WTC11 (cell line): ENCODE data around the gene DPYSL3. TPM values are rescaled to one million over a fixed set of nuclear protein-coding genes. Genes with fewer than 3 reads are reported as not detected.

Source experiments
- ATAC-seq: fragments of 200-7000 bp; cut with Tn5 transposase; 2 replicates; pipeline ENCODE4 v1.10.0; 2021; ENCODE audit warnings: mild to moderate bottlenecking, moderate library complexity
- CTCF ChIA-PET: fragments of 300-600 bp; sonication (Branson Sonifier 250); formaldehyde crosslinking; loops from one replicate; lab custom pipeline; 2021; ENCODE audit warnings: antibody characterized with exemption; lab: Charles Lee
- POLR2A ChIA-PET: fragments of 350-600 bp; sonication (Branson Sonifier 250); formaldehyde crosslinking; loops from one replicate; lab custom pipeline; 2021; ENCODE audit warnings: antibody characterized with exemption; lab: Charles Lee
- DNase-seq: peaks from one replicate; pipeline ENCODE4 v3.0.0; 2021; ENCODE audit warnings: low spot score
- H3K27ac Mint-ChIP-seq: 2 replicates; pipeline ENCODE4 v1.8.0; 2021; ENCODE audit warnings: mixed read lengths
- H3K27me3 Mint-ChIP-seq: 2 replicates; pipeline ENCODE4 v1.8.0; 2021; ENCODE audit warnings: low read depth, mild to moderate bottlenecking, moderate library complexity, mixed read lengths
- H3K36me3 Mint-ChIP-seq: 2 replicates; pipeline ENCODE4 v1.8.0; 2021; ENCODE audit warnings: mixed read lengths
- H3K4me1 Mint-ChIP-seq: 2 replicates; pipeline ENCODE4 v1.8.0; 2022; ENCODE audit warnings: mixed read lengths
- H3K4me3 Mint-ChIP-seq: 2 replicates; pipeline ENCODE4 v1.8.0; 2021; ENCODE audit warnings: mild to moderate bottlenecking, moderate library complexity, mixed read lengths
- H3K9me3 Mint-ChIP-seq: 2 replicates; pipeline ENCODE4 v1.8.0; 2021; ENCODE audit warnings: mixed read lengths
- ARID4B ChIP-seq: sonication (generic); formaldehyde crosslinking; IDR thresholded peaks from 2 replicates; pipeline ENCODE4 v1.8.0; 2023; ENCODE audit warnings: missing genetic modification reagents, mild to moderate bottlenecking, borderline replicate concordance
- E2F1 ChIP-seq: sonication (generic); formaldehyde crosslinking; IDR thresholded peaks from 2 replicates; pipeline ENCODE4 v1.8.0; 2022; ENCODE audit warnings: mild to moderate bottlenecking, missing genetic modification reagents
- HMGXB4 ChIP-seq: sonication (generic); formaldehyde crosslinking; IDR thresholded peaks from 2 replicates; pipeline ENCODE4 v1.8.1; 2023; ENCODE audit warnings: mild to moderate bottlenecking, moderate library complexity, missing genetic modification reagents
- MXD4 ChIP-seq: fragments of 250-450 bp; sonication (Bioruptor Pico); IDR thresholded peaks from 2 replicates; pipeline ENCODE4 v1.8.0; 2021; ENCODE audit warnings: mild to moderate bottlenecking, moderate library complexity, borderline replicate concordance
- NFATC4 ChIP-seq: fragments of 250-450 bp; sonication (Bioruptor Pico); IDR thresholded peaks from 2 replicates; pipeline ENCODE4 v1.9.0; 2021; ENCODE audit warnings: mild to moderate bottlenecking
- PRDM15 ChIP-seq: sonication (generic); formaldehyde crosslinking; IDR thresholded peaks from 2 replicates; pipeline ENCODE4 v1.8.0; 2022; ENCODE audit warnings: missing genetic modification reagents
- ZBTB21 ChIP-seq: sonication (generic); formaldehyde crosslinking; IDR thresholded peaks from 2 replicates; pipeline ENCODE4 v1.8.1; 2023; ENCODE audit warnings: mild to moderate bottlenecking, missing genetic modification reagents, borderline replicate concordance
- ZNF423 ChIP-seq: fragments of 250-450 bp; sonication (Bioruptor Pico); IDR thresholded peaks from 2 replicates; pipeline ENCODE4 v2.1.2; 2022; ENCODE audit warnings: mild to moderate bottlenecking, moderate library complexity
- total RNA-seq: library from RNA; stranded (reverse); gene quantifications from 3 replicates; pipeline ENCODE4 v1.2.3, GENCODE V29; 2021
- TF ChIP-seq, protein P1 (sequence below): sonication (generic); formaldehyde crosslinking; IDR thresholded peaks from 2 replicates; pipeline ENCODE4 v1.8.0; 2023; ENCODE audit warnings: mild to moderate bottlenecking, missing genetic modification reagents
- TF ChIP-seq, protein P2 (sequence below): fragments of 200-600 bp; IDR thresholded peaks from 2 replicates; pipeline ENCODE4 v1.8.0; 2022; ENCODE audit warnings: antibody characterized with exemption

DPYSL3 gene
- total RNA-seq, 1 experiment from 2014 or later: 358 TPM

DNA sequence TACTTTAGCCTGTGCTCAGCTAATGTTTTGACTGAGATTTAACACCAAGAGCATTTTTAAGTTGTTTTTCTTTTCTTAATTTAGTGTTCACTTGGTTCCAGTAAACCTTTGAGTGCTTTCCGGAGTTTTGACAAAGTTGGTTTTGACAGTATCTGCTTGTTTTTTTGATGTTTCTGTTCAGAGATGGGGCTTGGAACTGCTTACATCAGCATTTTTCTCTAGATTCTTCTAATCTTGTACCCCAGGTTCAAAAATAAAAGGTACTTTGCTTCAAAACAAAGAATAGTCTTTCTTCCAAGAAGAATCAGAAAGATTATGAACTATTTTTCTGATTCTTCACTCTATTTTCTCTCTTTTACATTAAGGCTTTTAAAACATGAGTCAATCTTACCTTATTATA is 132.2 kb downstream of the DPYSL3 start:
- TF ChIP-seq ZNF423 (no peak), MXD4 (no peak), ARID4B (CRISPR knock-in tag) (no peak), HMGXB4 (CRISPR knock-in tag) (no peak), E2F1 (no peak), ZBTB21 (CRISPR knock-in tag) (no peak), PRDM15 (CRISPR knock-in tag) (no peak), NFATC4 (CRISPR knock-in tag) (no peak)
- TF ChIP-seq, protein P1, sequence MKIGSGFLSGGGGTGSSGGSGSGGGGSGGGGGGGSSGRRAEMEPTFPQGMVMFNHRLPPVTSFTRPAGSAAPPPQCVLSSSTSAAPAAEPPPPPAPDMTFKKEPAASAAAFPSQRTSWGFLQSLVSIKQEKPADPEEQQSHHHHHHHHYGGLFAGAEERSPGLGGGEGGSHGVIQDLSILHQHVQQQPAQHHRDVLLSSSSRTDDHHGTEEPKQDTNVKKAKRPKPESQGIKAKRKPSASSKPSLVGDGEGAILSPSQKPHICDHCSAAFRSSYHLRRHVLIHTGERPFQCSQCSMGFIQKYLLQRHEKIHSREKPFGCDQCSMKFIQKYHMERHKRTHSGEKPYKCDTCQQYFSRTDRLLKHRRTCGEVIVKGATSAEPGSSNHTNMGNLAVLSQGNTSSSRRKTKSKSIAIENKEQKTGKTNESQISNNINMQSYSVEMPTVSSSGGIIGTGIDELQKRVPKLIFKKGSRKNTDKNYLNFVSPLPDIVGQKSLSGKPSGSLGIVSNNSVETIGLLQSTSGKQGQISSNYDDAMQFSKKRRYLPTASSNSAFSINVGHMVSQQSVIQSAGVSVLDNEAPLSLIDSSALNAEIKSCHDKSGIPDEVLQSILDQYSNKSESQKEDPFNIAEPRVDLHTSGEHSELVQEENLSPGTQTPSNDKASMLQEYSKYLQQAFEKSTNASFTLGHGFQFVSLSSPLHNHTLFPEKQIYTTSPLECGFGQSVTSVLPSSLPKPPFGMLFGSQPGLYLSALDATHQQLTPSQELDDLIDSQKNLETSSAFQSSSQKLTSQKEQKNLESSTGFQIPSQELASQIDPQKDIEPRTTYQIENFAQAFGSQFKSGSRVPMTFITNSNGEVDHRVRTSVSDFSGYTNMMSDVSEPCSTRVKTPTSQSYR (CRISPR knock-in tag): no peak
- TF ChIP-seq, protein P2, sequence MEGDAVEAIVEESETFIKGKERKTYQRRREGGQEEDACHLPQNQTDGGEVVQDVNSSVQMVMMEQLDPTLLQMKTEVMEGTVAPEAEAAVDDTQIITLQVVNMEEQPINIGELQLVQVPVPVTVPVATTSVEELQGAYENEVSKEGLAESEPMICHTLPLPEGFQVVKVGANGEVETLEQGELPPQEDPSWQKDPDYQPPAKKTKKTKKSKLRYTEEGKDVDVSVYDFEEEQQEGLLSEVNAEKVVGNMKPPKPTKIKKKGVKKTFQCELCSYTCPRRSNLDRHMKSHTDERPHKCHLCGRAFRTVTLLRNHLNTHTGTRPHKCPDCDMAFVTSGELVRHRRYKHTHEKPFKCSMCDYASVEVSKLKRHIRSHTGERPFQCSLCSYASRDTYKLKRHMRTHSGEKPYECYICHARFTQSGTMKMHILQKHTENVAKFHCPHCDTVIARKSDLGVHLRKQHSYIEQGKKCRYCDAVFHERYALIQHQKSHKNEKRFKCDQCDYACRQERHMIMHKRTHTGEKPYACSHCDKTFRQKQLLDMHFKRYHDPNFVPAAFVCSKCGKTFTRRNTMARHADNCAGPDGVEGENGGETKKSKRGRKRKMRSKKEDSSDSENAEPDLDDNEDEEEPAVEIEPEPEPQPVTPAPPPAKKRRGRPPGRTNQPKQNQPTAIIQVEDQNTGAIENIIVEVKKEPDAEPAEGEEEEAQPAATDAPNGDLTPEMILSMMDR: no peak
- POLR2A ChIA-PET: no interaction called here
- H3K4me3 Mint-ChIP-seq: no peak overlapping the region
- ATAC-seq (no peak), DNase-seq (no peak)
- H3K27ac Mint-ChIP-seq: no peak overlapping the region
- H3K36me3 Mint-ChIP-seq: peaks cover 19% of the 10 kb centered on the region
- H3K27me3 Mint-ChIP-seq: no peaks in the 10 kb centered on the region; the same call in none of the 2 replicates
- peaks cover 31% of the 10 kb centered on the region for H3K9me3 Mint-ChIP-seq
- CTCF ChIA-PET: interaction anchor here (1.6 kb wide), 1 partner anchor 8 kb away, joined by 6 read pairs; no protein-coding TSS in a partner anchor
- H3K4me1 Mint-ChIP-seq: peaks cover 11% of the 10 kb centered on the region
